GM23248 (cell line): ENCODE results near the gene MESD.

Source experiments
- EZH2 ChIP-seq: fragments of 200-600 bp; sonication (generic); IDR thresholded peaks from 2 replicates; pipeline ENCODE4 v1.6.1; 2018; ENCODE audit warnings: antibody characterized with exemption, mild to moderate bottlenecking; ENCODE audit not compliant: insufficient read depth, poor library complexity, severe bottlenecking
- EZH2phosphoT487 ChIP-seq: fragments of 200-600 bp; sonication (generic); IDR thresholded peaks from 2 replicates; pipeline ENCODE4 v1.6.1; 2018; ENCODE audit warnings: antibody characterized with exemption, moderate library complexity, mild to moderate bottlenecking, low read depth; ENCODE audit not compliant: insufficient read depth

- TF ChIP-seq EZH2: no peak
- TF ChIP-seq EZH2phosphoT487: no peak
These were observed 66.0 kb downstream of the MESD start for GRCh38 chr15:80923668-80924067.
